Measurements from ENCODE around the gene TPP1.
A peak's percentile ranks its signal among the peaks of the same experiment; 100 is the strongest.

TPP1 gene

GRCh38 chr11:6568191-6568918, 50.9 kb downstream of the TPP1 start:
- H3K4me3 ChIP-seq (ENCODE audit: low read depth, low read length), result no peak overlapping the region
- TF ChIP-seq MYC (IDR thresholded peaks at IDR 0.05; ENCODE audit: low read depth, low read length), result no peak
- DNase-seq (ENCODE audit: low read depth), result peak; percentile 10

- no peak overlapping the region for H3K4me3 ChIP-seq (ENCODE audit: low read depth, low read length)
- TF ChIP-seq POLR2A (IDR thresholded peaks at IDR 0.05; ENCODE audit: extremely low read depth, insufficient read length) (no peak), CTCF (IDR thresholded peaks at IDR 0.05; ENCODE audit: low read depth, low read length) (no peak), MAX (IDR thresholded peaks at IDR 0.05; ENCODE audit: low read depth, low read length) (no peak), MYC (IDR thresholded peaks at IDR 0.05; ENCODE audit: low read depth, low read length) (no peak)
- no peak for DNase-seq (ENCODE audit: low read depth)
Measured at GRCh38 chr11:6567371-6567745, 51.9 kb downstream of the TPP1 start.

- no peak for TF ChIP-seq MYC (IDR thresholded peaks at IDR 0.05; ENCODE audit: low read depth, low read length)
- TF ChIP-seq POLR2A (IDR thresholded peaks at IDR 0.05; ENCODE audit: extremely low read depth, insufficient read length), result no peak
- no peak for TF ChIP-seq MAX (IDR thresholded peaks at IDR 0.05; ENCODE audit: low read depth, low read length)
- no peak for TF ChIP-seq CTCF (IDR thresholded peaks at IDR 0.05; ENCODE audit: low read depth, low read length)
- H3K4me3 ChIP-seq (ENCODE audit: low read depth, low read length), result no peak overlapping the region
- no peak for DNase-seq (ENCODE audit: low read depth)
Measured at GRCh38 chr11:6566704-6567370, 52.4 kb downstream of the TPP1 start.

- DNase-seq (ENCODE audit: low read depth), result no peak
- no peak for TF ChIP-seq MAX (IDR thresholded peaks at IDR 0.05; ENCODE audit: low read depth, low read length)
- no peak for TF ChIP-seq CTCF (IDR thresholded peaks at IDR 0.05; ENCODE audit: low read depth, low read length)
- TF ChIP-seq POLR2A (IDR thresholded peaks at IDR 0.05; ENCODE audit: extremely low read depth, insufficient read length), result no peak
- no peak for TF ChIP-seq MYC (IDR thresholded peaks at IDR 0.05; ENCODE audit: low read depth, low read length)
Measured at GRCh38 chr11:6565988-6566703, 53.1 kb downstream of the TPP1 start.

GRCh38 chr11:6565325-6565724, 53.9 kb downstream of the TPP1 start:
- no peak for TF ChIP-seq CTCF (IDR thresholded peaks at IDR 0.05; ENCODE audit: low read depth, low read length)
- TF ChIP-seq MAX (IDR thresholded peaks at IDR 0.05; ENCODE audit: low read depth, low read length), result no peak
- no peak for TF ChIP-seq POLR2A (IDR thresholded peaks at IDR 0.05; ENCODE audit: extremely low read depth, insufficient read length)
- TF ChIP-seq MYC (IDR thresholded peaks at IDR 0.05; ENCODE audit: low read depth, low read length), result no peak
- DNase-seq (ENCODE audit: low read depth), result no peak

More at GRCh38 chr11:6565988-6566703, 53.1 kb downstream of the TPP1 start:
- H3K4me3 ChIP-seq (ENCODE audit: low read depth, low read length), result no peak overlapping the region

GRCh38 chr11:6563667-6564066, 55.6 kb downstream of the TPP1 start:
- DNase-seq (ENCODE audit: low read depth), result no peak
- H3K4me3 ChIP-seq (ENCODE audit: low read depth, low read length), result no peak overlapping the region
- TF ChIP-seq POLR2A (IDR thresholded peaks at IDR 0.05; ENCODE audit: extremely low read depth, insufficient read length) (no peak), MYC (IDR thresholded peaks at IDR 0.05; ENCODE audit: low read depth, low read length) (no peak), CTCF (IDR thresholded peaks at IDR 0.05; ENCODE audit: low read depth, low read length) (no peak), MAX (IDR thresholded peaks at IDR 0.05; ENCODE audit: low read depth, low read length) (no peak)

More at GRCh38 chr11:6565325-6565724, 53.9 kb downstream of the TPP1 start:
- no peak overlapping the region for H3K4me3 ChIP-seq (ENCODE audit: low read depth, low read length)

Measured in NB4 (cell line).